Trophoblast cell (in vitro differentiated cells and primary cell): ENCODE measurements around the gene MCTP1.

Experiments
- DNase-seq, 2 donors: peaks; one replicate each; pipeline ENCODE4 v3.0.0-alpha.2; 2016
- H2AFZ ChIP-seq: 2 replicates; pipeline ENCODE4 v1.6.1; 2013; ENCODE audit warnings: low read length, moderate library complexity, mild to moderate bottlenecking; ENCODE audit not compliant: insufficient read depth, poor library complexity
- H2AK5ac ChIP-seq: 2 replicates; pipeline ENCODE4 v1.6.1; 2013; ENCODE audit warnings: mild to moderate bottlenecking, low read length
- H2BK120ac ChIP-seq: 2 replicates; pipeline ENCODE4 v1.6.1; 2013; ENCODE audit warnings: low read length, mild to moderate bottlenecking, moderate library complexity; ENCODE audit not compliant: insufficient read depth, poor library complexity
- H2BK12ac ChIP-seq: 2 replicates; pipeline ENCODE4 v1.6.1; 2013; ENCODE audit warnings: mild to moderate bottlenecking, low read length, moderate library complexity
- H2BK5ac ChIP-seq: 2 replicates; pipeline ENCODE4 v1.6.1; 2013; ENCODE audit warnings: low read length, low read depth, moderate library complexity, mild to moderate bottlenecking; ENCODE audit not compliant: poor library complexity
- H3K14ac ChIP-seq: 2 replicates; pipeline ENCODE4 v1.6.1; 2013; ENCODE audit warnings: mild to moderate bottlenecking, low read length
- H3K18ac ChIP-seq: 2 replicates; pipeline ENCODE4 v1.6.1; 2013; ENCODE audit warnings: mild to moderate bottlenecking, low read length
- H3K23ac ChIP-seq: 2 replicates; pipeline ENCODE4 v1.6.1; 2013; ENCODE audit warnings: low read length
- H3K27ac ChIP-seq: 2 replicates; pipeline ENCODE4 v1.5.1; 2013; ENCODE audit warnings: low read depth, mild to moderate bottlenecking, inconsistent platforms, low read length, moderate library complexity
- H3K27me3 ChIP-seq: 2 replicates; pipeline ENCODE4 v1.6.1; 2013; ENCODE audit warnings: inconsistent platforms, mild to moderate bottlenecking, low read length, moderate library complexity; ENCODE audit not compliant: insufficient read depth
- H3K36me3 ChIP-seq, 2 experiments: 1 replicate in 1 of 2; 2 replicates in 1 of 2; pipeline ENCODE4 v1.6.1; 2013; ENCODE audit warnings: low read length in 2 of 2, mild to moderate bottlenecking in 2 of 2, moderate library complexity in 1 of 2; ENCODE audit not compliant: insufficient read depth in 2 of 2, control insufficient read depth in 1 of 2
- H3K4ac ChIP-seq: 2 replicates; pipeline ENCODE4 v1.6.1; 2013; ENCODE audit warnings: low read depth, mild to moderate bottlenecking, low read length, moderate library complexity
- H3K4me1 ChIP-seq, 2 experiments: 1 replicate in 1 of 2; 2 replicates in 1 of 2; pipeline ENCODE4 v1.6.1; 2013; ENCODE audit warnings: low read length in 2 of 2, mild to moderate bottlenecking in 2 of 2, moderate library complexity in 1 of 2; ENCODE audit not compliant: insufficient read depth in 2 of 2, control insufficient read depth in 1 of 2
- H3K4me2 ChIP-seq: 2 replicates; pipeline ENCODE4 v1.6.1; 2013; ENCODE audit warnings: inconsistent platforms, mild to moderate bottlenecking, low read length, moderate library complexity
- H3K4me3 ChIP-seq: 2 replicates; pipeline ENCODE4 v1.5.1; 2013; ENCODE audit warnings: mild to moderate bottlenecking, low read depth, low read length, inconsistent platforms
- H3K79me1 ChIP-seq: one replicate; pipeline ENCODE4 v1.6.1; 2013; ENCODE audit warnings: low read length
- H3K79me2 ChIP-seq: 2 replicates; pipeline ENCODE4 v1.6.1; 2013; ENCODE audit warnings: low read length, mild to moderate bottlenecking; ENCODE audit not compliant: control insufficient read depth, insufficient read depth, poor library complexity
- H3K9ac ChIP-seq: 2 replicates; pipeline ENCODE4 v1.6.1; 2013; ENCODE audit warnings: mild to moderate bottlenecking, low read length
- H3K9me3 ChIP-seq: 2 replicates; pipeline ENCODE4 v1.6.1; 2013; ENCODE audit warnings: low read depth, mild to moderate bottlenecking, control low read depth, inconsistent platforms, low read length; ENCODE audit not compliant: insufficient read depth
- H4K12ac ChIP-seq: 2 replicates; pipeline ENCODE4 v1.6.1; 2013; ENCODE audit warnings: low read depth, mild to moderate bottlenecking, low read length, moderate library complexity
- H4K8ac ChIP-seq: 2 replicates; pipeline ENCODE4 v1.6.1; 2013; ENCODE audit warnings: low read depth, mild to moderate bottlenecking, low read length, moderate library complexity
- H4K91ac ChIP-seq: one replicate; pipeline ENCODE4 v1.6.1; 2013; ENCODE audit warnings: low read depth, mild to moderate bottlenecking, low read length, moderate library complexity
- WGBS: extraction: QIAGEN DNeasy Blood & Tissue Kit; methylation state at CpG from one replicate; pipeline ENCODE4 v1.1.7; 2013; ENCODE audit warnings: missing lambda C conversion rate; ENCODE audit not compliant: insufficient read length, insufficient coverage; ENCODE audit errors: extremely low coverage; 5-methylcytosine and 5-hydroxymethylcytosine counted together

Gene MCTP1

GRCh38 chr5:94715768-94716167 is 569.1 kb downstream of the MCTP1 start:
- no peak overlapping the region for H3K4me2 ChIP-seq
- H4K91ac ChIP-seq, result no peak overlapping the region
- peaks cover 0 to 2% of the 10 kb centered on the region in 2 experiments for H3K36me3 ChIP-seq
- no peak overlapping the region for H3K27ac ChIP-seq
- H2AK5ac ChIP-seq, result no peak overlapping the region
- no peaks in the 10 kb centered on the region for H3K9me3 ChIP-seq
- no peak overlapping the region for H3K4ac ChIP-seq
- no peak overlapping the region for H2BK12ac ChIP-seq
- H3K79me1 ChIP-seq, result no peaks in the 10 kb centered on the region
- H3K27me3 ChIP-seq, result no peaks in the 10 kb centered on the region
- WGBS, result no CpG with 5 or more reads among the region's 3 CpGs
- H3K14ac ChIP-seq, result no peak overlapping the region
- H3K4me3 ChIP-seq, result no peak overlapping the region
- no peaks in the 10 kb centered on the region for H3K79me2 ChIP-seq
- no peaks in the 10 kb centered on the region for H3K4me1 ChIP-seq
- H3K18ac ChIP-seq, result no peak overlapping the region
- DNase-seq, result no peak
- H2BK5ac ChIP-seq, result no peak overlapping the region
- H3K23ac ChIP-seq, result no peak overlapping the region
- H4K12ac ChIP-seq, result no peak overlapping the region
- no peak overlapping the region for H3K9ac ChIP-seq
- H4K8ac ChIP-seq, result no peak overlapping the region
- H2BK120ac ChIP-seq, result no peak overlapping the region
- H2AFZ ChIP-seq, result no peak overlapping the region

- Histone ChIP-seq H3K9me3 (no peaks in the 10 kb centered on the region), H3K36me3 (peaks cover 0 to 2% of the 10 kb centered on the region in 2 experiments), H4K12ac (no peak overlapping the region), H3K4ac (no peak overlapping the region), H3K79me1 (no peaks in the 10 kb centered on the region), H3K4me1 (no peaks in the 10 kb centered on the region), H3K4me2 (no peak overlapping the region), H2BK120ac (no peak overlapping the region), H3K4me3 (no peak overlapping the region), H2BK12ac (no peak overlapping the region), H3K9ac (no peak overlapping the region), H3K23ac (no peak overlapping the region), H3K18ac (no peak overlapping the region), H4K91ac (no peak overlapping the region), H3K79me2 (no peaks in the 10 kb centered on the region), H2AFZ (no peak overlapping the region), H3K27me3 (no peaks in the 10 kb centered on the region), H2BK5ac (no peak overlapping the region), H3K27ac (no peak overlapping the region), H4K8ac (no peak overlapping the region), H3K14ac (no peak overlapping the region), H2AK5ac (no peak overlapping the region)
- DNase-seq, result no peak
Observed at GRCh38 chr5:94711785-94712184, 573.1 kb downstream of the MCTP1 start.

GRCh38 chr5:94709277-94709676 is 575.6 kb downstream of the MCTP1 start:
- no peak overlapping the region for H3K4ac ChIP-seq
- peaks cover 0 to 2% of the 10 kb centered on the region in 2 experiments for H3K36me3 ChIP-seq

GRCh38 chr5:94707359-94707758 is 577.5 kb downstream of the MCTP1 start:
- H2BK5ac ChIP-seq, result no peak overlapping the region
- H2AK5ac ChIP-seq, result no peak overlapping the region
- no peak overlapping the region for H3K9ac ChIP-seq
- no peak overlapping the region for H3K23ac ChIP-seq
- no peak overlapping the region for H3K4me3 ChIP-seq
- no peaks in the 10 kb centered on the region for H3K79me2 ChIP-seq
- H3K14ac ChIP-seq, result no peak overlapping the region
- H2AFZ ChIP-seq, result no peak overlapping the region
- H2BK12ac ChIP-seq, result no peak overlapping the region
- no peak overlapping the region for H4K12ac ChIP-seq
- no peak for DNase-seq
- H4K91ac ChIP-seq, result no peak overlapping the region
- H3K9me3 ChIP-seq, result no peaks in the 10 kb centered on the region
- no peak overlapping the region for H3K4ac ChIP-seq
- no peak overlapping the region for H2BK120ac ChIP-seq
- H3K27me3 ChIP-seq, result no peaks in the 10 kb centered on the region
- H3K4me2 ChIP-seq, result no peak overlapping the region
- H3K27ac ChIP-seq, result no peak overlapping the region
- no peaks in the 10 kb centered on the region for H3K4me1 ChIP-seq
- WGBS, result no CpG with 5 or more reads among the region's 2 CpGs
- no peaks in the 10 kb centered on the region for H3K36me3 ChIP-seq
- no peak overlapping the region for H4K8ac ChIP-seq
- no peak overlapping the region for H3K18ac ChIP-seq
- H3K79me1 ChIP-seq, result no peaks in the 10 kb centered on the region

More at GRCh38 chr5:94709277-94709676, 575.6 kb downstream of the MCTP1 start:
- Histone ChIP-seq H3K14ac (no peak overlapping the region), H2BK12ac (no peak overlapping the region), H3K23ac (no peak overlapping the region), H3K27me3 (no peaks in the 10 kb centered on the region), H2AFZ (no peak overlapping the region), H3K18ac (no peak overlapping the region), H3K9ac (no peak overlapping the region), H3K79me2 (no peaks in the 10 kb centered on the region), H3K79me1 (no peaks in the 10 kb centered on the region), H2BK5ac (no peak overlapping the region), H4K12ac (no peak overlapping the region), H2BK120ac (no peak overlapping the region), H4K8ac (no peak overlapping the region), H3K4me2 (no peak overlapping the region), H3K27ac (no peak overlapping the region), H3K9me3 (no peaks in the 10 kb centered on the region), H2AK5ac (no peak overlapping the region), H4K91ac (no peak overlapping the region), H3K4me1 (no peaks in the 10 kb centered on the region), H3K4me3 (no peak overlapping the region)
- no peak for DNase-seq
- WGBS, result no CpG with 5 or more reads among the region's 1 CpG
